Measurements from ENCODE around the gene IBA57.

GRCh38 chr1:228215663-228216116 lies 50.1 kb downstream of the IBA57 start:
- no peak for TF ChIP-seq CTCF (IDR thresholded peaks at IDR 0.05)
- no peak for TF ChIP-seq POLR2A (IDR thresholded peaks at IDR 0.05; ENCODE audit: low read depth)

Measured in esophagus muscularis mucosa (tissue), 3 donors.